GM23338 (cell line): Measurements from ENCODE around the gene PITHD1. TPM values are rescaled to one million over a fixed set of nuclear protein-coding genes. Genes with fewer than 3 reads are reported as not detected.
A peak's percentile ranks its signal among the peaks of the same experiment; 100 is the strongest.

Experiments
- CREB1 ChIP-seq: fragments of 250-450 bp; sonication (Bioruptor Pico); IDR thresholded peaks from 2 replicates; pipeline ENCODE4 v1.5.0; 2020; ENCODE audit warnings: low read depth, mild to moderate bottlenecking, moderate library complexity
- CTCF ChIP-seq, 2 experiments: fragments of 200-600 bp in 1 of 2; sonication (generic) in 1 of 2; conservative IDR thresholded peaks; 2 replicates each; pipeline versions ENCODE4 v1.5.1 to v1.6.1; 2016 to 2017; ENCODE audit warnings: antibody characterized with exemption in 2 of 2, low read depth in 2 of 2, mild to moderate bottlenecking in 2 of 2, moderate library complexity in 1 of 2
- ETS1 ChIP-seq: IDR thresholded peaks from 2 replicates; pipeline ENCODE4 v1.6.1; 2016; ENCODE audit warnings: antibody characterized with exemption
- EZH2 ChIP-seq: fragments of 200-600 bp; sonication (generic); IDR thresholded peaks from one replicate; pipeline ENCODE4 v1.8.0; 2017; ENCODE audit warnings: antibody characterized with exemption, mild to moderate bottlenecking, low read depth; ENCODE audit not compliant: unreplicated experiment
- NANOG ChIP-seq: IDR thresholded peaks from 2 replicates; pipeline ENCODE4 v1.6.1; 2016; ENCODE audit warnings: antibody characterized with exemption, borderline replicate concordance
- ZNF331 ChIP-seq: fragments of 250-450 bp; sonication (Bioruptor Pico); IDR thresholded peaks from 2 replicates; pipeline ENCODE4 v1.5.0; 2020; ENCODE audit warnings: low read depth, mild to moderate bottlenecking, moderate library complexity
- ZNF462 ChIP-seq: fragments of 250-450 bp; sonication (Bioruptor Pico); IDR thresholded peaks from 2 replicates; pipeline ENCODE4 v1.5.0; 2020; ENCODE audit warnings: mild to moderate bottlenecking, moderate library complexity
- polyA plus RNA-seq: library from polyadenylated mRNA; unstranded; fragments of >200 nt; fragmentation: Nextera tagmentation; extraction: Ambion mirVana; gene quantifications from 2 replicates; pipeline ENCODE4 v1.2.1, GENCODE V29; 2016
- total RNA-seq: library from RNA; depleted of rRNA; stranded (reverse); fragments of >200 nt; shearing (Covaris generic); gene quantifications from 2 replicates; pipeline ENCODE4 v1.2.3, GENCODE V29; 2014

The PITHD1 gene
- total and polyA plus RNA-seq, 2 experiments from 2014 or later, result 52.9 to 99.0 TPM

GRCh38 chr1:23825076-23825761, 47.0 kb downstream of the PITHD1 start, which contains the start of gene HMGCL (continued):
- TF ChIP-seq ZNF462 (CRISPR knock-in tag) (no peak), NANOG (no peak), CTCF (conservative IDR thresholded peaks at IDR 0.05; ENCODE audit: low read depth in 2 of 2) (no peak), ETS1 (peak; percentile 37; the same call in 1 of the 2 replicates), EZH2 (no peak), ZNF331 (CRISPR knock-in tag) (no peak), CREB1 (CRISPR knock-in tag) (peak; percentile 43; the same call in 1 of the 2 replicates)
